ENCODE measurements around the gene ALS2CL.

ALS2CL gene

GRCh38 chr3:46703013-46703520 lies 9.6 kb upstream of the ALS2CL start:
- DNase-seq (ENCODE audit: low read depth in 1 of 2, low spot score in 1 of 2) = no peak

- no peak for DNase-seq (ENCODE audit: low read depth in 1 of 2, low spot score in 1 of 2)
Observed at GRCh38 chr3:46702246-46703012, 8.9 kb upstream of the ALS2CL start.

- DNase-seq (ENCODE audit: low read depth in 1 of 2, low spot score in 1 of 2) = no peak
Observed at GRCh38 chr3:46701181-46701939, 7.9 kb upstream of the ALS2CL start, which contains the start of gene TMIE. TMIE (plus strand) TSS chr3:46701392; CDS start chr3:46701488, 96 bp downstream.

- DNase-seq (ENCODE audit: low read depth in 1 of 2, low spot score in 1 of 2) = no peak
Observed at GRCh38 chr3:46700772-46701171, 7.3 kb upstream of the ALS2CL start.

GRCh38 chr3:46699676-46700523 lies 6.4 kb upstream of the ALS2CL start:
- no peak for DNase-seq (ENCODE audit: low read depth in 1 of 2, low spot score in 1 of 2)

GRCh38 chr3:46695962-46696894 lies 2.7 kb upstream of the ALS2CL start:
- no peak for DNase-seq (ENCODE audit: low read depth in 1 of 2, low spot score in 1 of 2)

- DNase-seq (ENCODE audit: low read depth in 1 of 2, low spot score in 1 of 2) = peak in 1 of 2 donors; percentile 19
Observed at GRCh38 chr3:46695177-46695961, 1.9 kb upstream of the ALS2CL start.

- no peak for DNase-seq (ENCODE audit: low read depth in 1 of 2, low spot score in 1 of 2)
Observed at GRCh38 chr3:46694520-46694919, 1.0 kb upstream of the ALS2CL start.

- no peak for DNase-seq (ENCODE audit: low read depth in 1 of 2, low spot score in 1 of 2)
Observed at GRCh38 chr3:46693892-46694226, 380 bp upstream of the ALS2CL start.

- no peak for DNase-seq (ENCODE audit: low read depth in 1 of 2, low spot score in 1 of 2)
Observed at GRCh38 chr3:46692566-46692990, 901 bp downstream of the ALS2CL start.

- no peak for DNase-seq (ENCODE audit: low read depth in 1 of 2, low spot score in 1 of 2)
Observed at GRCh38 chr3:46690798-46691197, 2.7 kb downstream of the ALS2CL start.

- DNase-seq (ENCODE audit: low read depth in 1 of 2, low spot score in 1 of 2) = no peak
Observed at GRCh38 chr3:46685446-46685845, 8.0 kb downstream of the ALS2CL start.

- no peak for DNase-seq (ENCODE audit: low read depth in 1 of 2, low spot score in 1 of 2)
Observed at GRCh38 chr3:46684891-46685290, 8.6 kb downstream of the ALS2CL start.

GRCh38 chr3:46682974-46683373 lies 10.5 kb downstream of the ALS2CL start:
- DNase-seq (ENCODE audit: low read depth in 1 of 2, low spot score in 1 of 2) = no peak

GRCh38 chr3:46681856-46682540 lies 11.5 kb downstream of the ALS2CL start:
- no peak for DNase-seq (ENCODE audit: low read depth in 1 of 2, low spot score in 1 of 2)

- DNase-seq (ENCODE audit: low read depth in 1 of 2, low spot score in 1 of 2) = no peak
Observed at GRCh38 chr3:46681387-46681786, 12.1 kb downstream of the ALS2CL start.

GRCh38 chr3:46680298-46680826 lies 13.1 kb downstream of the ALS2CL start:
- DNase-seq (ENCODE audit: low read depth in 1 of 2, low spot score in 1 of 2) = no peak

GRCh38 chr3:46679681-46680080 lies 13.8 kb downstream of the ALS2CL start:
- DNase-seq (ENCODE audit: low read depth in 1 of 2, low spot score in 1 of 2) = no peak

GRCh38 chr3:46678280-46678679 lies 15.2 kb downstream of the ALS2CL start:
- no peak for DNase-seq (ENCODE audit: low read depth in 1 of 2, low spot score in 1 of 2)

All from activated T-helper 1 cell treated with anti-CD3 and anti-CD28 coated beads, Interleukin-2, amount 50 U/mL, for 16 hours (primary cell).